NCI-H2029 treated with DMSO at 0.1 percent for 48 hours (cell line): ENCODE data around the gene COL23A1.

Source experiments
- DNase-seq: peaks from one replicate; lab custom pipeline; 2025; lab: John Stamatoyannopoulos, UW

The COL23A1 gene

GRCh38 chr5:178460174-178460573 is 130.0 kb downstream of the COL23A1 start:
- DNase-seq: no peak

GRCh38 chr5:178458140-178458539 is 132.1 kb downstream of the COL23A1 start:
- no peak for DNase-seq

GRCh38 chr5:178457471-178457870 is 132.7 kb downstream of the COL23A1 start:
- DNase-seq: no peak

DNA sequence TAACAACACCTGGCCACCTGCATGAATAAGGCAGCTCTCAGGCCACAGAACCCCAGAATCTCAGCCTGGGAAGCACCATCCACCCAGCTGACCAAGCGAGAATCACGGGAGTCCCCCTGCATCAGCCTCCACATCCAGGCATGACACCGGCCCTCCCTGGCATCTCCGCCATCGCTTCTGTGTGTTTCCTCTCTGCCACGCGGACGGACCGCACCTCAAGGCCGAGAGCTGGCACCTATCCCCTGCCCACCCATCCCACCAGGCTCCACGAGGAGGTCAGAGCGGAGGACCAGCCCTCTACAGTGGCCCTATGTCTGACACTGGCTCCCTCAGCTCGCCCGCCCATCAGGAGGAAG is 134.7 kb downstream of the COL23A1 start:
- DNase-seq: no peak

GRCh38 chr5:178454821-178455479 is 135.2 kb downstream of the COL23A1 start:
- DNase-seq: no peak

DNA sequence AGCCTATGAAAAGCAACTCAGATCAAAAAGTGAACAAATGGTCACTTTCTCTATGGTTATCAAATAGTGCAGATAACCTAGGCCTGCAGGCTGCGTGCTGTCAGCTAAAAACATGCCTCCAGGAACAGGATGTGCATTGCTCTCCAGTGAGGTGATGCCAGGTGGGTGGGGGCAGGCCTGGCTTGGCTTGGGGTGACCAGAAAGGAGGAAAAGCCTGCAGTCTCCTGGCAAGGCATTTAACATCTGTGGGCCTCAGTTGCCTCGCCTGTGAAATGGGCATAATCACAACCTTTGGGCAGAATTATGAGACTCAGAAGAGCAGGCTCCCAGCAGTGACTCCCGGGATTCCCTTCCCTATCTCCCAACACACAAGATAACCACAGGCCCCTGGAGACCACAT is 135.9 kb downstream of the COL23A1 start:
- DNase-seq: no peak

DNA sequence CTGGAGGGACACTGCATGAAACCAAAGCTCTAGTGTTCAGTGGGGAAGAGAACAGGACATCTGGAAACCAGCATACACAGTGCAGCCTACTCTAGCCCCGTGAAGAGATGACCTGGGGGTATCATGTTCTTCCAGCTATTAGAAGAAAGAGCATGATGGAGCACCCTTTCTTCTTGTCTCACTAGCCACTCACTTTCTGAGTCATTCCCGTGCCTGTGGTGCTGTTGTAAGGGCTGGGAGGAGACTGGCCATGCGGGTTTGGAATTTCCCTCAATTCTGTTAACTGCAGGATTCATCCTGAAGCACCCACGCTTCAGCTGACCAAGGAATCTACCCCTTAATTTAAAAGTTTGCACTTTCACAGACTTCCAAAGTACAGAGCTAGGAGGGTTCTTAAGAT is 137.0 kb downstream of the COL23A1 start:
- DNase-seq: no peak

- DNase-seq: no peak
Measured at GRCh38 chr5:178450121-178451028, 139.8 kb downstream of the COL23A1 start.

DNA sequence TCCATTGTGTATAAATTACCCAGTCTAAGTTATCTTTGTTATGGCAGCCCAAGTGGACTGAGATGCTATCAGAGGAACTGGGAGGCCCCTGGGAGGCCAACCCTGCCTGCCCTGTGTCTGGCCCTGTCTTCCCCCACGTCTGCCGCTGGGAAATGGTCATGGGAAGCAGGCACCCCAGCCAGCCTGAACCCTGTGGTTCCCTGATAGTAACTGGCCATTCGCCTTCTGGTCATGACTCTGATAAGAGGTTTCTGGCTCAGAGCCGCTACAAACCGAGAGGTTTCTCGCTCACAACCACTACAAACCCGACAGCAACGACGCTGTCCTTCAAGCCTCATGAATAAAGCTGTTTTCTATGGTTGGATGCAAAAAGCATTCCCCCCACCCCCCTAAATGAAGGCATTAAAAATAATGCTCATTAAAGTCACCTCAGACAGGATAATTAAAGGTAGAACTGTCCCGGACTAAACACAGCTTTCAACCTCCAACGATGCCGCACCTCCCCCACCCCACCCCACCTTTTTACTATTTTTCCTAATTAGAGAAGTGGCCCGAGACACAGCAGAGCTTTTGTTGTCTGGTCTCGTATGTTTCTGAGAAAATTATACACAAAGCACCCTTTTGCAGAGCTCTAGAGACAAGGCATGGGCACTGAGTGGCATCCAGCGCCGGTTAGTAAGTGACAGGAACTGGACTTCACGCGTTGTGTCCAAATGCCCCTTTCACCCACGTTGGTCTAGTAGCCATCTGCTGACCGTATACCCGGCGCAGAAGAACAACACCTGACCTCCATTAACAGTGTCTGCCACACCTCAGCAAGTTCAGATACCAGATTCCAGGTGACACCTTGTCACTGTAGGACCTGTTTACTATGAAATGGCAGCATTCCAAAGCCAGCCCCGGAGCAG is 140.8 kb downstream of the COL23A1 start:
- DNase-seq: no peak

- no peak for DNase-seq
Measured at GRCh38 chr5:178445534-178445933, 144.7 kb downstream of the COL23A1 start.

DNA sequence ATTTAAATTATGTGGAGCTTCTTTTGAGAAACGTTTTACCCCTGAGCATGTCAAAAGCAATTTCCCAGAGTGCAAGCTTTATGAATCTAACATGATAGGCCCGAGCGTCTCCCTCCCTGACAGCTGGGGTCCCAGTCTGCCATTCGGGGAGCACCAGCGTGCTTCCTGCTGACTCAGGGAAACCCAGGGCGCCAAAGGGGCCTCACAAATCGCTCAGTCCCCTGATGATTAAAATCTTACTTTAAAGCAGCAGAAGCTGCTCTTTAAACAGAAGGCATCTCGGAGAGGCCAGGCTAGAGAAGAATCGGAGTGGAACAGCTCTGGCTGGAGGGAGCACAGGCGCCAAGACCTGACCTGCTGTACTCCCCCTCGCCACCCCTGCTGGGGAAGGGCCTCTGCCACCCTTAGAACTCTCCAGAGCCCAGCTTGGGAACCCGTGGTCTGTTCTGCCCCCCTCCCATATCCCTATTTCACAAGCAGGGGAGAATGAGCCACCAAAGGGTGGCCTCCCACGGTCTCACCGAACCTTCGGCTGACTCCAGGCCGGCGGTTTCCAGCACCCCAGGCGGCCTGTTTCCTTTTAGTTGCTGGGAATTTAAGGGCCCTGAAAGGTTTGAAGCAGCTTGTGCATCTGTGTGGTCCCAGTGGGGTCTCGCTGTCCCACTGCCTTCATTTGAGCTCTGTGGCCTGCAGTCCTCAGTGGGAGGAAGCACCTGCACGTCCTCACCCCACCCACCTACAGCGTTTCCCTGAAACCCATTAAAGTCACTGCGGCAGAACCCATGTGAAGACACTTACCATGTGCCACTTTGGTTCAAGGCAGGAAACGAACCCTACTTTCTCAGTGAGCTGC is 147.6 kb downstream of the COL23A1 start:
- DNase-seq: no peak

DNA sequence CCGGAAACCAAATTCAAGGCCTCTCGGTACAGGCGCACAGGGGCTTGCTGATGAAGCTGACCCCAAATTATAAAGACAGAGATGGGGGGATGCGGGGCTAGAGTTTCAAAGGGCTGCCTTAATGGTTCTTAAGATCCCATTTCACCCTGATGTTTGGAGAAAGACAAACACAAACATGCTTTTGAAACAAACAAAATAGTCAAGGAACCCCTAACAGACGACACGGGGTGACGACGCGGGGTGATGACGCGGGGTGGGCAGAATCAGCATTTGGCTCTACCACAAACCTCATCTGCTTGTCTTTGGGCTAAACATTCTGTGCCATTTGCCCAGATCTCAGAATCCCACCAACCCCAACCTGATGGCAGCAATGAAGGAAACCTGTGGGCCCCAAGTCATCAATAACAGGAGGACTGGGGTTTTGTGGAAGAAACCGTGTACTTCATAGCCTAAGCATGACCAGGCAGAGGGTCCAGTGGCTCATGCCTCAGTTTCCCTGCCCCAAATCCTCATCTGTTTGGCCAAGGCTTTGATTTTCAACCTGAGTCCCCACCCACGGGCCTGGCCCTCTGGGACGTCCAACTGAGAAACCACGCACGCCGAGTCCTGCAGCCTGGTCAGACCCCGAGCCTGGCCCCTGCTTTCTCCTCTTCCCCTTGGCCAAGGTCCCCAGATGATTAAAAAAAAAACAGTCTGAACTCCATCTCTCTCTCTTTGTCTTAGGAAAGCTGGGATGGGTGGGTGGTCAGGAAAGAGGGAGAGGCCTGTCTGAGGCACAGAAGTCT is 148.5 kb downstream of the COL23A1 start:
- DNase-seq: no peak

DNA sequence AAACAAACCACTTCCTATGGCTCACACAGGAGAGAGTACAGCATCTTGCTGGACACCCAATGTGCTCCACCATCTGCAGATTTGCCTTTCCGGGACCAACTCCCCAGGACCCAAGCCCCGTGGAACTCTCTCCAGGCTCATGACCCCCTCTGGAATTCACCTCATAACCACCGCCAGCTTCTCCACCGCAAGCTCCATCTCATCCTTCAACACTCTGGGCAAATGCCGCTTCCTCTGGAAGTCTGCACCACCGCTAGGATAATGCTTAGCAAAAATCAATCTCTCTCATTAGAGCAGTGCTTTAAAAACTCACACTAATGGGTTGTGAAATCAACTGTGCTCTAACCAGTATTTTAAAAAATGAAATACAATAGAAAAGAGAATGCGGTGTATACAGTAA is 150.0 kb downstream of the COL23A1 start:
- DNase-seq: no peak

DNA sequence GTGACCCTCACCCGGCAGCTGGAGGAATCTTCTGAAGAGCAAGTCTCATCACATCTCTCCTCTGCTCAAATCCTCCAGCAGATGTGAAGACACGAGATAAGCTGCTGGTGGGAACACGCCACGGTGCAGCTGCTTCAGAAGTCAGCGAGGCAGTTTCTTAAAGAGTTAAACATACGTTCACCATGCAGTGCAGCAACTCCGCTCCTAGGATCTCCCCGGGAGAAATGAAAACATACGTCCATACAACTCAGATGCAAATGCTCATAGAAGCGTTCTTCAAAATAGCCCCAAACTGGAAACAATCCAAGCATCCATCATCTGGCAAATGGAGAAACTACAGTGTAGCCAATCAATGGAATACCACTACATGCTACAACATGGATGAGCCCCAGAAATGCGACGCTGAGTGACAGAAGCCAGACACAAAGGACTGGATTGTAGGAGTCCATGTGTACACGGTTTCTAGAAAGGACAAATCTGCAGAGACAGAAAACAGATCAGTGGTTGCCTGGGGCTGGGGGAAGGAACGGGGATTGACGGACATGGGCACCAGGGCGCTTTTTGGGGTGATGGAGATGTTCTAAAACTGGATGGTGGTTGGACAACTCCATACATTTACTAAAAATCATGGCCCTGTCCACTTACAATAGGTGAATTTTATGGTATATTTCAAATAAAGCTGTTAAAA is 150.6 kb downstream of the COL23A1 start:
- DNase-seq: no peak

- no peak for DNase-seq
Measured at GRCh38 chr5:178438796-178439195, 151.4 kb downstream of the COL23A1 start.

GRCh38 chr5:178437386-178438075 is 152.7 kb downstream of the COL23A1 start:
- no peak for DNase-seq

GRCh38 chr5:178436326-178436940 is 153.8 kb downstream of the COL23A1 start:
- no peak for DNase-seq

DNA sequence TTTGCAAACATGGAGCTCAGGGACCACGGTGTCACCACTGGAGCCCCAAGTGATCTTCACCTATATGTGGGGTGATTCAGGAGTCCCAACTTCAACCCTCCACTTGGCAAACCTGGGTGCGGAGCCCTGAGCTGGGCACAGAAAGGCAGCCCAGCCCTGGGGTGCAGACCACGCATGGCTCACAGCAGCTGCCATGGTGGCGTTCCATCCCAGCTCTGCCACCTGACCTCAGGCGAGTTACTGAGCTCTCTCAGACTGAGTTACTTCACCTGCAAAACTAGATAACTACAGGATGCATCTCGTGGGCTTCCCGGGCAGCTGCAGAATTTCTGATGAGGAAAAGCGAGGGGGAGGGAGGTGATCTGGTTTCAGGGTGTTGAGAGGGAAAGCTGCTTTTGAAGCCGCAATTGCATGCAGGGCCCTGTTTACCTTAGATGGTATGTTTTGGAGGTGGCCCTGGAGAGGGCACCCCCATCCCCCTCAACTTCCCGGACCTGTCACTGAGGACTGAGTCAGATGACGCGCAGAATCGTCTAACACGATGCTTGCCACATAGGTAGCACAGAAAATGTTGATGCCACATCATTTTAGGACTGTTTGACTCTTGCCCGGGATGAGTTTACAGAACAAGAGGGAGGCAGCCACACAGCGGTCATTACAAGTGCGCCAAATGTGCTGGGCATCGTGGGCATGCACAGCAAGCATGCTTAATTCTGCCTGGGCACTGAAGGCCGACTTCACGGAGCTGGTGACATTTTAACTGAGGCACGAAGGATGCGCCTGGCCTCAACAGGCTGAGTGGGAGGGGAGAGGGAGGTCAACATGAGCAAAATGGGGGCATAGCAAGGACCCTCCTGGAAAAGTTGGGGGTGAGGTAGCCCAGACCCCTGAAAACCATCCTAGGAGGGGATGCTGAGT is 154.6 kb downstream of the COL23A1 start:
- no peak for DNase-seq
